GM18951 (cell line): ENCODE data around the gene DCAKD.

Source experiments
- POLR2A ChIP-seq: IDR thresholded peaks from 4 replicates; pipeline ENCODE4 v1.6.1; 2011; ENCODE audit warnings: mild to moderate bottlenecking; ENCODE audit not compliant: insufficient read length, insufficient read depth; ENCODE audit errors: extremely low read depth
- in situ Hi-C: fragments of 300-500 bp; cut with MboI; formaldehyde crosslinking; loops from one replicate; pipeline ENCODE4 v1.12.0; 2022; ENCODE audit warnings: low sequenced_read_pairs, mixed read lengths, inconsistent platforms; ENCODE audit not compliant: unreplicated experiment

DCAKD gene

DNA sequence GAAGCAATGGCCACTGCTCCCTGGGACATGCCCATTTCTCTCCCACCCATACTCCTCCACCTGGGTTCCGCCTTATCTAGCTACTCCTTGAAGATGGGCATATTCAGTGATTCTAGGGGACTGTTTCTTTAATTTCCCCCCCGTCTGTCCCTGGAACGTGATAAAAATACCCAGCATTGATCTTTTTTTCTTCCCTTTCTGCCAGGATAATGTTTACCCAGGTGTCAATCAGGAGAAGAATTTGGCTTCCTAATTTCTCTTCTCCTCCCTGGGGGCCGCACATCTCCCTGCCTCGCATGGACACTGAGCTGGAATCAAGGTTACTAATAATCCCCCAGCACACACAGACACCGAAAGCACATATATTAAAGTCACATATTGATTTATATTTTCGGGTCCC is 35.2 kb downstream of the DCAKD start:
- TF ChIP-seq POLR2A: no peak
- in situ Hi-C loops: loop anchor here (10.0 kb wide), 1 partner anchor 91 kb away; no protein-coding TSS in a partner anchor

DNA sequence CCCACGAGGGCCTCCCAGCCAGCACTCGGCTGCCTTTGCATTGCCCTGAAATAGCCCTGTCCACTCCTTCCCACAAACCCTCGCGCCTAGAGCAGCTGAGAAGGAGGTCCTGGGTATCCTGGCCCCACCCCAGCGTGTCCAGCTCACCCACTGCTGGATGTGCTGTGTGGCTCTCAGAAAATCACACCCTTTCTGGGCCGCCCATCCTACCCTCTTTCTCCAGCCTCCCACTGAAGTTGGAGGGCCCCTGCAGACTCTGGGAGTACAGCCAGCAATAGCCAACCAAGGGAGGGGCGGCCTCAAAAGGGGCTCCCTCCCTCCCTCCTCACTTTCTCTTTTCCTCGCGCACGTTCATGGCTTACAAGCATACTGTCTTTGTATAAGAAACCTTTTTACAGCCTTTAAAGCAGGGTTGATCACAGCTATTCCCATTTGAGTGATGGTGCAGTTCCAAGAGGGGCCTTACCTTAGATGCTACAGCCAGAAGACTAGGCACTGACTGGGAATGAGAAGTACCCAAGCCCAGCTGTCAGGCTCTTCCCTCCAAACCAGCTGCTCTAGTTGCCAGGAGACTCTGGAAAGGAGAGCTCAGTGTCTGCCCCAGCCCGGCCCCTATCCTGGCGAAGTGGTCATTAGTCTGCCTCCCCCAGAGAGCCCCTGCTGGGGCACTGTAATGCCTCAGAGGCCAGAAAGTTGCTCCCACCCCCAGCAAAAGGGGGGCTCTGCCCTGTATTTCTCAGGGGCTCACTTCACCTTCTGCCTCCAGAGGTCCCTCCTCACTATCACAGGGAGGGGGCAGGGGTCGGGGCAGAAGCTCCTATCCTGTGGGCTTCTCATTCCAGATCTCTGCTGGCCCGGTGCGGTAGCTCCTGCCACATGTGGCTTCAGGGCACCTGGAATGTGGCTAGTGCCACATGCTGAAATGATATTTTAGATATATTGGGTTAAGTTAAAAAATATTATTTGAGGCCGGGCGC is 38.1 kb downstream of the DCAKD start:
- in situ Hi-C loops: loop anchor here (10.0 kb wide), 1 partner anchor 89 kb away; no protein-coding TSS in a partner anchor
- TF ChIP-seq POLR2A: no peak

DNA sequence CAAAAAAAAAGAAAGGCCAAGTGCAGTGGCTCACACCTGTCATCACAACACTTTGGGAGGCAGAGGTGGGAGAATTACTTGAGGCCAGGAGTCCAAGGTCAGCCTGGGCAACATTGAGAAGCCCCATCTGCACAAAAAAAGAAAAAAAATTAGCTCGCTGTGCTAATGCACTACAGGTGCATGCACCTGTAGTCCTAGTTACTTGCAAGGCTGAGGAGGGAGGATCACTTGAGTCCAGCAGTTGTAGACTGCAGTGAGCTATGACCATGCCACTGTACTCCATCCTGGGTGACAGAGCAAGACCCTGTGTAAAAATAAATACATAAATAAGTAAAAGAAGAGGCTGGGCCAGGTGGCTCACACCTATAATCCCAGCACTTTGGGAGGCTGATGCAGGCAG is 39.7 kb downstream of the DCAKD start:
- TF ChIP-seq POLR2A: no peak
- in situ Hi-C loops: loop anchor here (10.0 kb wide), 1 partner anchor 87 kb away; no protein-coding TSS in a partner anchor

DNA sequence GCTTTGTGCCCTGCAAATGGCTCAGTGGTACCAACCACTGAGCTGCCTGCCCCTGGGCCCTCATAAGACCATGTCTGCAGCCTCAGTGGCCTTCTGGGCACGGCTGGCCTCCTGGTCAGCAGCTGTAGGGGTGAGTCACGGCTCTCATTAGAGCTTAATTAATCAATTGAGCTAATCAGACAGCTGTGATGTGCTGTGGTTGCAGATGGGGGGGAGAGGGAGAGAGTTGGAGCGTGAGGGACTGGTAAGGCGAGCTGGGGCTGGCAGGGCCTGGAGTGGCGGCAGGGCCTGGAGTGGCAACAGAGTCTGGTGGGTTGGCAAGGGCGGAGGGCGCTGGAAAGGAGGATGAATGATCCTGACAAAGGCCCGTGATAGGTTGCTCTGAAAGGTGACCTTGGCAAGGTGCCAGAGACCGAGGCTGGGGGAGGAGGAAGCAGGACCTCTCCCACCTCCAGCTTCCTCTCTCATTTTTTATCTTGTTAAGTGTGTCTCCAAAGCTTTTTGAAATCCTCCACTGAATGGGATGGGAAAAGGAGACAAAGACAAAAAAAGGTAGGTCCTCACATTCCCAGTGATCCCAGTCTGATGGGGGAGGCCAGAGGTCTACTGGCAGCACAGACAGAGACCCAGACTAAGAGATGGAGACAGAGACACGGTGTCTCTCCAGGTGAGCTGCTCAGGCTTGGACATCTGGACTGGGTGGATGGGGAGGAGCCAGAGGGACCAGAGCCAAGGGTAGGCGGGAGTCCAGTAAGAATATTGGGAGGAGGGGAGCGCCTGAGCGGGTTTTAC is 41.6 kb downstream of the DCAKD start:
- no peak for TF ChIP-seq POLR2A
- in situ Hi-C loops: loop anchor here (10.0 kb wide), 1 partner anchor 85 kb away; no protein-coding TSS in a partner anchor

DNA sequence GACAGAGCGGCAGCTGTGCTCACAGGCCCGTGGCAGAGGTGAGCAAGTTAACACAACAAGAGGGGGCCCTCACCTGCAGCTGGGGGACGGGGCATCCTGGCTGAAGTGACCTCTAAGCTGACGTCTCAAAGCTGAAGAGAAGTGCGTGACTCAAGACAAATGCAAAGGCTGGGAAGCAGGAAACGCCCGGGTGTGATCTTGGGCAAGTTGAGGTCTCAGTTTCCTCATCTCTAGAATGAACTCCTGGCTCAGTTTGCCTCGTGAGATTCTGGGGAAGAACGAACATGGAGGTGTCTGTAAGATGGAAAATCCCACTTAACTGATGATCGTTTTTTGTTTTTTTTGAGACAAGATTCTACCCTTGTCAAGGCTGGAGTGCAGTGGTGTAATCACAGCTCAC is 43.2 kb downstream of the DCAKD start:
- in situ Hi-C loops: no loop called here
- TF ChIP-seq POLR2A: no peak

DNA sequence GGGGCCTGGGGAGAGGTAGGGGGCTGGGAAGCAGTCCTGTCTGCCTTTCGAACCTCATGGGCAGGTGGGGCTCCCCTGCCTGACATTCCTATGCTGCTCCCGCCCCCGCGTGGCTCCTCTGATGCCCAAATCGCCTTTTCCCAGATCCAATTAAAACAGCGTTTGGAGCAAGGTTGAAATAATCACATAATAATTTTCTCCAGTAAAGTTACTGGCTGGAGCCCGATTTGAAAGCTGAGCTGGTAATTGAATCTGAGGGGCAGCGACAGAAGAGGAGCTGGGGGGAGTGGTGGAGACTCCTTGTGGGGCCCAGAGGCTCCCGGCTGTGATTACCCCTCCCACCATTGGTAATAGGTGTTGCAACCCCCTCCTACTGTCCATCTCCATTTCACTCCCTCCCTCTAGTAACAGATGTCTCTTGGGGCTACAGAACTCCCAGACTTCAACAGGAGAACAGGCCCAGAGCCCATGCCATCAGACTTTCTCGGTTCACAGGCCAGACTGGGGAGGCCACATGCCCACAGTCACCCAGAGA is 44.4 kb downstream of the DCAKD start:
- TF ChIP-seq POLR2A: no peak
- in situ Hi-C loops: no loop called here

DNA sequence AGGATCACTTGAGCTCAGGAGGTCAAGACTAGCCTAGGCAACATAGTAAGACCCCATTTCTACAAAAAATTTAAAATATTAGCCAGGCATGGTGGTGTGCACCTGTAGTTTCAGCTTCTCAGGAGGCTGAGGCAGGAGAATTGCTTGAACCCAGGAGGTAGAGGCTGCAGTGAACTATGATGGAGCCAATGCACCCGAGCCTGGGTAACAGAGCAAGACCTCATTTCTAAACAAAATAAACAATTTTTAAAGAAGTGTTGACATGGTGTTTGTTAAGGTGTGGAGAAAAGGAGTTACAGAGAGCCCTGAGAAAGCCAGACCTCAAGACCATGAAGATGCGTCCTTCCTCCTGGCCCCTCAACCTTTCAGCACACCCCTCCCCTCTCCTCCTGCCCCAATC is 45.7 kb downstream of the DCAKD start:
- in situ Hi-C loops: no loop called here
- no peak for TF ChIP-seq POLR2A

DNA sequence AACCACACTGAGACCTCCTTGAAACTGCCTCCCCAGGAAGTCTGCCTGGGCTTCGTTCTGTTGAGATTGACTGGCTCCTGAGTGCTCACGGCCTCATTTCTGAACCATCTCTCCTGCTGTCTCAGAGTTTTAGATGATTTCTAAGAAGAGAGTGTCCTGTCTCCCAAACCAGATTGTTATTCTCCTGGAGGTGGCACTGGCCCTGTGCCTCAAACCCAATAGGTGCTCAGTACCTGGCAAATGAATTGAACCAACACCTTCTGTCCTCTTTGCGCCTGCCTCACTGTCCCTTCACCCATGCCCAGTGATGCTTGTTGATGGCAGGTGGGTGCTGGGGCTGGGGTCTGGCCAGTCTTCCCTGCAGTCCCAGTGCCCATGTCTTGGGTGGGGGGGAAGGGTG is 47.0 kb downstream of the DCAKD start:
- in situ Hi-C loops: no loop called here
- TF ChIP-seq POLR2A: no peak

DNA sequence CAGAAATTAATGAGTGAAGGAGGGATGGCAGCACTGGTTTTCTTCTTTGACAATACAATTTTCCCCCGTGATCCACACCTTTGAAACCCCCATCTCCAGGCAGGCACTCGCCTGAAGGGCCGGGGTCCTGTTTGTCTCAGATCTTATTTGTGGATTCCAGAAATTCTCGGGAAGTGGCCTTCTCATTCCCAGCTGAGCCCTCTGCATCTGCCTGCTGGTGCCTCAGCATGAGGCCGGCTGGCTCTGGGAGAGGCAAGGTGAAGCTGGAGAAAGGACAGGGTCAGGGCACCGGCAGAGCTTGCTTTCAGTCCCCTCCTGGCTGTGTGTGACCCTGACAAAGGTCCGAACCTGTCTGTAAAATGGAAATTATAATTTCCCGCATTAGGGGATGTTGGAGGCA is 47.6 kb downstream of the DCAKD start:
- in situ Hi-C loops: no loop called here
- TF ChIP-seq POLR2A: no peak

DNA sequence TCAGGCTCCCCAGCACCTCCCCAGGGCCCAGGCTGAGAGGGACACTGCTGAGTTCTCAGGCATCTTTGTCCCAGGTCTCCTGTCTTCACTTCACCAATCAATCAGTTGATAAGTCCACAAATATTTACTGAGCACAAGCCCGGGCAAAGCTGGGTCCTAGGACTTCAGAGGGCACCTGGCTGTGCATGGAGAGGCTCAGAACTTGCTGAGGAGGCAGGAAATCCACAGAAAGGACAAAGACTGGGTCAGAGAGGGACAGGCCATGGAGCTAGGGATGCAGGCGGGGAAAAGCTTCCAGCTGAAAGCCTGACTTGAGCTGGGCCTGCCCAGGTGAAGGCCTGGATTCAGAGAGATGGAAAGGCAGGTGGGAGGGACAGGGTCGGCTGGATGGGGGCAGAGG is 50.1 kb downstream of the DCAKD start:
- in situ Hi-C loops: no loop called here
- no peak for TF ChIP-seq POLR2A

DNA sequence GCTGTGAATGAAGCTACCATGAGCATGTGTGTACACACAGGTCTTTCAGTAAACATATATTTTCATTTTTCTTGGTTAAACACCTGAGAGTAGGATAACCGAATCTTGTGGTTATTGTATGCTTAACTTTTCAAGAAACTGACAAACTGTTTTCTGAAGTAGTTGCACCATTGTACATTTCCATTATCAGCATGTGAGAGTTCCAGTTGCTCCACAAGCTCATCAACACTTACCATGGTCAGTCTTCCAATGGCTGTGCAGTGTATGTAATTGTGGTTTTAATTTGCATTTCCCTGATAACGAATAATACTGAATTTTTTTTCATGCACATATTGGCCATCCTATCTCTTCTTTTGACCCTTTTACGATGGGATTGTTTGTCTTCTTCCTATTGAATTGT is 52.0 kb downstream of the DCAKD start:
- in situ Hi-C loops: no loop called here
- TF ChIP-seq POLR2A: no peak

DNA sequence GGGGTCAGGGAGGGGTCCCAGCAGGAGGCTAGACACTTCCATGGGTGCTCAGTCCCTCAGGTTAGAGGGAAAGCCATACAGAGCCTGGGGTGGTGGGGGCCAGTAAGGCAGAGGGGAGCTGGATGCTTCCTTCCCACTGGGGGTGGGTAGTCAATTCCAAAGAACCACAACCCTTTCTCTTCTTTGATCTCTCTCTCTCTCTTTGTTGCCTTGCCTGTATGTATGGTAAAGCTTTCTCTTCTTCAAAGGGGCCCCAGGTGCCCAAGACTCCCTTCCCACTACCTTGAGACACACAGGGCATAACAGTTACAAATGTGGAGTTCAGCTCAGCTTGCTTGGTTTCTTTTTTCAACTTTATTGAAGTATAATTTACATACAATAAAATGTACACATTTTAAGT is 52.8 kb downstream of the DCAKD start:
- in situ Hi-C loops: no loop called here

DNA sequence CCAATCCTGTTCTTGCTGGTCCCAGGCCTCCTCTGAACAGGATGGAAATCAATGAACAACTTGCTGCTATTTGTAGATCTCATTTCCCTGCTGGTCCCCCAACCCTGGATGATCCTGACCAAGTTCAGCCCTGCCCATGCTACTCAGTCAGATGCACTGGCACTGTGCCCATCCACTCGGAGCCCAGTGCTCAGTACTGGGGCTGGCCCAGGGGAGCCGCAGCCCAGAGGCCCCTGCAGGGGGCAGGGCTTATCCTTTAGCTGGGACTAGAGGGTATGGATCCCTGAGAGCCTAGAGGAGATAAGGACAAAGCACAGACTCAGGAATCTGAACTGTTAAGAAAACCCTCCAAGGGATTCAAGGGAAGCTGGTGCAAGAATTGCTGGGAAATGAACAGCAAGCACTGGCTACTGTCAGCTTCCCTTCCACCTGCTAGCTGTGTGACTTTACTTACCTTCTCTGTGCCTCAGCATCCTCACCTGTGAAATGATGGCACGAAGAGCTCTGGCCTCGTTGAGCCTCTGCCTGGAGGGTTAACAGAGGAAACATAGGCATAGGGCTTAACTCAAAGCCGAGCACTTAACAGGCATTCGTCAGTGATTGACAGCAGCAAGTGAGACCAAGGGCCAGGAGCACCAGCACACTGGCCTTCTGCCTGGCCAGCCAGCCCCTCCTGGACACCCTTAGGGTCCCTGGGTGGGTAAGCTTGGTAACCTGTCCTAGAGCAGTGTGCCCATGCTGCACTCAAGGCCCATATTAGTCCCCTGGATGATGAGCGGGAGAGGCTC is 53.5 kb downstream of the DCAKD start:
- no peak for TF ChIP-seq POLR2A
- in situ Hi-C loops: no loop called here

More for the DNA sequence above, 52.8 kb downstream of the DCAKD start:
- no peak for TF ChIP-seq POLR2A

DNA sequence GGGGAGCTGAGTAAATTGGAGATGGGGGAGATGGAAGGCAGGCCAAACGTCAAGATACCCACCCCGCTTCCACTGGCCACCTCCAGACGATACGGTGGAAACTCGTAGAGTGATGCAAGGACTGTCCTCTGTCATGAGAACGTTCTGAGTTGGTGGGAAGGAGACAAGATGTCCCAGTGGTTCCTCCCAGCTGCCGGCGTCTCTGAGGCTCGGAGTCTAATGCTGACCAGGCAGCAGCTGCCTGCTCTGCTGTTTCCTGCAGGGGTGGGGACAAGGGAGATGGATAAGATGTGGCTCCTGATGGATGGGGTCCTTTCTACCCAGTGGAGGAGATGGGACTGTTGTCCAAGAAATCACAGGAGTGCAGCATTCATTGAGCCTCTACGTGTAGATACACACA is 55.1 kb downstream of the DCAKD start:
- no peak for TF ChIP-seq POLR2A
- in situ Hi-C loops: no loop called here
